Measurements from ENCODE around the gene KRTAP5-2.
"Not testable (repeated sequence)": the region's sequence is repeated elsewhere in the genome, so short reads cannot be mapped to it uniquely, and the experiment has no call there.

Gene KRTAP5-2

GRCh38 chr11:1597994-1598380 lies at the start of gene KRTAP5-2:
Gene KRTAP5-2 (minus strand): TSS chr11:1598294. CDS start chr11:1598250, 44 bp downstream.
- in situ Hi-C loops (cut with HindIII; ENCODE audit: low pct_ligation_motif_present, low sequenced_read_pairs) = no loop called here
- H3K36me3 ChIP-seq (replicated peaks) = no peaks in the 10 kb centered on the region
- H3K27ac ChIP-seq = no peak within 1 kb of the TSS
- TF ChIP-seq CTCF (IDR thresholded peaks at IDR 0.05; ENCODE audit: low read depth, low read length, missing control alignments) = no peak
- peaks cover 14% of the 10 kb centered on the region for H3K27me3 ChIP-seq (replicated peaks)
- no peak within 1 kb of the TSS for H3K4me3 ChIP-seq (ENCODE audit: low read depth, low read length)
- no peak for DNase-seq

- H3K27ac ChIP-seq; H3K27me3 ChIP-seq (replicated peaks); in situ Hi-C loops (cut with HindIII; ENCODE audit: low pct_ligation_motif_present, low sequenced_read_pairs); H3K36me3 ChIP-seq (replicated peaks); H3K4me3 ChIP-seq (ENCODE audit: low read depth, low read length); DNase-seq: not testable (repeated sequence)
These were observed 48.4 kb upstream of the KRTAP5-2 start for GRCh38 chr11:1646540-1646939.

GRCh38 chr11:1645357-1645821 lies 47.3 kb upstream of the KRTAP5-2 start:
- no peaks in the 10 kb centered on the region for H3K27me3 ChIP-seq (replicated peaks)
- H3K4me3 ChIP-seq (ENCODE audit: low read depth, low read length) = no peak overlapping the region
- DNase-seq = no peak
- TF ChIP-seq CTCF (IDR thresholded peaks at IDR 0.05; ENCODE audit: low read depth, low read length, missing control alignments) = no peak
- H3K27ac ChIP-seq = no peak overlapping the region
- H3K36me3 ChIP-seq (replicated peaks) = no peaks in the 10 kb centered on the region
- in situ Hi-C loops (cut with HindIII; ENCODE audit: low pct_ligation_motif_present, low sequenced_read_pairs) = no loop called here

- no peak for TF ChIP-seq CTCF (IDR thresholded peaks at IDR 0.05; ENCODE audit: low read depth, low read length, missing control alignments)
- DNase-seq = no peak
- Histone ChIP-seq H3K4me3 (ENCODE audit: low read depth, low read length) (no peak overlapping the region), H3K36me3 (replicated peaks) (no peaks in the 10 kb centered on the region), H3K27me3 (replicated peaks) (no peaks in the 10 kb centered on the region), H3K27ac (no peak overlapping the region)
- in situ Hi-C loops (cut with HindIII; ENCODE audit: low pct_ligation_motif_present, low sequenced_read_pairs) = no loop called here
These were observed 46.7 kb upstream of the KRTAP5-2 start for GRCh38 chr11:1644601-1645356.

GRCh38 chr11:1643146-1643690 lies 45.1 kb upstream of the KRTAP5-2 start:
- no peak overlapping the region for H3K4me3 ChIP-seq (ENCODE audit: low read depth, low read length)
- H3K27me3 ChIP-seq (replicated peaks) = peaks cover 3% of the 10 kb centered on the region
- DNase-seq = no peak
- in situ Hi-C loops (cut with HindIII; ENCODE audit: low pct_ligation_motif_present, low sequenced_read_pairs) = no loop called here
- TF ChIP-seq CTCF (IDR thresholded peaks at IDR 0.05; ENCODE audit: low read depth, low read length, missing control alignments) = no peak
- no peaks in the 10 kb centered on the region for H3K36me3 ChIP-seq (replicated peaks)
- H3K27ac ChIP-seq = no peak overlapping the region

- in situ Hi-C loops (cut with HindIII; ENCODE audit: low pct_ligation_motif_present, low sequenced_read_pairs) = no loop called here
- Histone ChIP-seq H3K27ac (no peak overlapping the region), H3K36me3 (replicated peaks) (no peaks in the 10 kb centered on the region), H3K27me3 (replicated peaks) (peaks cover 3% of the 10 kb centered on the region), H3K4me3 (ENCODE audit: low read depth, low read length) (no peak overlapping the region)
- DNase-seq = no peak
- TF ChIP-seq CTCF (IDR thresholded peaks at IDR 0.05; ENCODE audit: low read depth, low read length, missing control alignments) = no peak
These were observed 44.4 kb upstream of the KRTAP5-2 start for GRCh38 chr11:1642288-1643145.
